Measurements from ENCODE around the gene LYRM4.

Gene LYRM4

GRCh38 chr6:5260661-5261544 is at the start of gene LYRM4, which contains the start of gene FARS2:
TSS of gene LYRM4 (minus strand) at chr6:5260950. CDS start at chr6:5260733, 217 bp downstream.
TSS of gene FARS2 (plus strand) at chr6:5261513.
- FAIRE-seq = no peak

GRCh38 chr6:5308066-5308465 is 47.3 kb upstream of the LYRM4 start:
- FAIRE-seq = no peak

- no peak for FAIRE-seq
These were observed 46.3 kb upstream of the LYRM4 start for GRCh38 chr6:5307058-5307457.

GRCh38 chr6:5305968-5306626 is 45.3 kb upstream of the LYRM4 start:
- no peak for FAIRE-seq

- no peak for FAIRE-seq
These were observed 42.9 kb upstream of the LYRM4 start for GRCh38 chr6:5303682-5304081.

GRCh38 chr6:5302995-5303622 is 42.4 kb upstream of the LYRM4 start:
- FAIRE-seq = no peak

GRCh38 chr6:5302220-5302946 is 41.6 kb upstream of the LYRM4 start:
- FAIRE-seq = no peak

- no peak for FAIRE-seq
These were observed 39.5 kb upstream of the LYRM4 start for GRCh38 chr6:5300206-5300764.

GRCh38 chr6:5295623-5296022 is 34.9 kb upstream of the LYRM4 start:
- FAIRE-seq = no peak

GRCh38 chr6:5294392-5295211 is 33.9 kb upstream of the LYRM4 start:
- FAIRE-seq = no peak

- FAIRE-seq = no peak
These were observed 32.9 kb upstream of the LYRM4 start for GRCh38 chr6:5293692-5294091.

GRCh38 chr6:5292154-5292553 is 31.4 kb upstream of the LYRM4 start:
- FAIRE-seq = no peak

GRCh38 chr6:5290500-5290899 is 29.8 kb upstream of the LYRM4 start:
- no peak for FAIRE-seq

GRCh38 chr6:5290097-5290496 is 29.3 kb upstream of the LYRM4 start:
- FAIRE-seq = no peak

GRCh38 chr6:5287966-5288297 is 27.2 kb upstream of the LYRM4 start:
- no peak for FAIRE-seq

GRCh38 chr6:5287205-5287965 is 26.6 kb upstream of the LYRM4 start:
- no peak for FAIRE-seq

- no peak for FAIRE-seq
These were observed 26.0 kb upstream of the LYRM4 start for GRCh38 chr6:5286780-5287179.

- no peak for FAIRE-seq
These were observed 24.8 kb upstream of the LYRM4 start for GRCh38 chr6:5285526-5285925.

GRCh38 chr6:5285081-5285480 is 24.3 kb upstream of the LYRM4 start:
- FAIRE-seq = no peak

- no peak for FAIRE-seq
These were observed 21.5 kb upstream of the LYRM4 start for GRCh38 chr6:5282191-5282623.

GRCh38 chr6:5280920-5281319 is 20.2 kb upstream of the LYRM4 start:
- no peak for FAIRE-seq

All from endometrium (tissue), 2 donors.